GM06990 (cell line): Measurements from ENCODE around the gene EFR3B.

Experiments used
- DNase-seq: peaks from one replicate; pipeline ENCODE4 v3.0.0-alpha.2; 2011; ENCODE audit not compliant: insufficient read length; ENCODE audit errors: extremely low read depth
- H3K27me3 ChIP-seq: replicated peaks from 2 replicates; pipeline ENCODE4 v1.6.0; 2011; ENCODE audit warnings: low read length; ENCODE audit not compliant: control insufficient read depth, insufficient read depth
- H3K36me3 ChIP-seq: 2 replicates; pipeline ENCODE4 v1.5.1; 2011; ENCODE audit warnings: low read length; ENCODE audit not compliant: control insufficient read depth, insufficient read depth
- H3K4me3 ChIP-seq: replicated peaks from 2 replicates; pipeline ENCODE4 v1.5.1; 2011; ENCODE audit warnings: low read depth, mild to moderate bottlenecking, control low read depth, low read length
- CTCF ChIP-seq: IDR thresholded peaks from 2 replicates; pipeline ENCODE4 v1.5.1; 2011; ENCODE audit warnings: low read length, control low read depth, mild to moderate bottlenecking, inconsistent platforms; ENCODE audit not compliant: insufficient read depth, poor library complexity, severe bottlenecking

The EFR3B gene

GRCh38 chr2:25081237-25081790 is 39.4 kb downstream of the EFR3B start:
- H3K4me3 ChIP-seq = no peak overlapping the region
- H3K27me3 ChIP-seq = no peaks in the 10 kb centered on the region
- no peak for TF ChIP-seq CTCF
- DNase-seq = no peak
- no peaks in the 10 kb centered on the region for H3K36me3 ChIP-seq

GRCh38 chr2:25082002-25082622 is 40.2 kb downstream of the EFR3B start:
- DNase-seq = no peak
- no peaks in the 10 kb centered on the region for H3K27me3 ChIP-seq
- H3K36me3 ChIP-seq = no peaks in the 10 kb centered on the region
- no peak for TF ChIP-seq CTCF
- H3K4me3 ChIP-seq = no peak overlapping the region

GRCh38 chr2:25085761-25086560 is 44.1 kb downstream of the EFR3B start:
- TF ChIP-seq CTCF = no peak
- Histone ChIP-seq H3K27me3 (no peaks in the 10 kb centered on the region), H3K4me3 (no peak overlapping the region), H3K36me3 (no peaks in the 10 kb centered on the region)
- no peak for DNase-seq

- Histone ChIP-seq H3K4me3 (no peak overlapping the region), H3K27me3 (no peaks in the 10 kb centered on the region), H3K36me3 (no peaks in the 10 kb centered on the region)
- TF ChIP-seq CTCF = peak; percentile 2
- DNase-seq = no peak
Observed at GRCh38 chr2:25088817-25089516, 47.1 kb downstream of the EFR3B start.

GRCh38 chr2:25089605-25090315 is 47.9 kb downstream of the EFR3B start:
- TF ChIP-seq CTCF = no peak
- Histone ChIP-seq H3K27me3 (no peaks in the 10 kb centered on the region), H3K36me3 (no peaks in the 10 kb centered on the region), H3K4me3 (no peak overlapping the region)
- no peak for DNase-seq
